Measurements from ENCODE around the gene SH3RF3.

SH3RF3 gene

GRCh38 chr2:109141727-109142283 is 12.8 kb downstream of the SH3RF3 start:
- Histone ChIP-seq H4K5ac (ENCODE audit: low read length) (no peak overlapping the region), H3K56ac (ENCODE audit: low read length) (no peak overlapping the region), H3K36me3 (ENCODE audit: control insufficient read depth, insufficient read depth, low read length) (no peaks in the 10 kb centered on the region), H3K79me1 (ENCODE audit: low read length) (no peaks in the 10 kb centered on the region), H2AK5ac (ENCODE audit: low read length) (no peak overlapping the region), H3K23ac (ENCODE audit: low read length) (no peak overlapping the region), H3K9ac (ENCODE audit: low read length) (no peak overlapping the region), H2BK5ac (ENCODE audit: low read length) (no peak overlapping the region), H3K4me1 (ENCODE audit: control insufficient read depth, low read depth, low read length) (no peaks in the 10 kb centered on the region), H3K79me2 (ENCODE audit: control insufficient read depth, insufficient read depth, low read length) (no peaks in the 10 kb centered on the region), H3K4me3 (ENCODE audit: low read length) (no peak overlapping the region), H3K27ac (ENCODE audit: low read depth, low read length) (no peak overlapping the region), H3K4me2 (ENCODE audit: low read length) (no peak overlapping the region), H2BK15ac (replicated peaks; ENCODE audit: low read depth) (no peak overlapping the region), H3K27me3 (ENCODE audit: insufficient read depth, low read length, poor library complexity) (no peaks in the 10 kb centered on the region), H3K18ac (ENCODE audit: low read length) (no peak overlapping the region), H2BK120ac (ENCODE audit: low read depth, low read length) (no peak overlapping the region), H4K8ac (ENCODE audit: low read depth, low read length) (no peak overlapping the region), H3K4ac (ENCODE audit: low read depth, low read length) (no peak overlapping the region)
- no peak for DNase-seq
- no CpG with 5 or more reads among the region's 8 CpGs for WGBS (ENCODE audit: extremely low coverage, insufficient coverage, low lambda C conversion rate)

- H2AK5ac ChIP-seq (ENCODE audit: low read length) = no peak overlapping the region
- H3K23ac ChIP-seq (ENCODE audit: low read length) = no peak overlapping the region
- DNase-seq = no peak
- H3K79me2 ChIP-seq (ENCODE audit: control insufficient read depth, insufficient read depth, low read length) = no peaks in the 10 kb centered on the region
- H4K5ac ChIP-seq (ENCODE audit: low read length) = no peak overlapping the region
- no peak overlapping the region for H3K4me2 ChIP-seq (ENCODE audit: low read length)
- H3K4me1 ChIP-seq (ENCODE audit: control insufficient read depth, low read depth, low read length) = no peaks in the 10 kb centered on the region
- no peaks in the 10 kb centered on the region for H3K36me3 ChIP-seq (ENCODE audit: control insufficient read depth, insufficient read depth, low read length)
- no peaks in the 10 kb centered on the region for H3K27me3 ChIP-seq (ENCODE audit: insufficient read depth, low read length, poor library complexity)
- no peak overlapping the region for H4K8ac ChIP-seq (ENCODE audit: low read depth, low read length)
- no peak overlapping the region for H3K9ac ChIP-seq (ENCODE audit: low read length)
- no peak overlapping the region for H3K4me3 ChIP-seq (ENCODE audit: low read length)
- H3K4ac ChIP-seq (ENCODE audit: low read depth, low read length) = no peak overlapping the region
- H2BK15ac ChIP-seq (replicated peaks; ENCODE audit: low read depth) = no peak overlapping the region
- H2BK5ac ChIP-seq (ENCODE audit: low read length) = no peak overlapping the region
- WGBS (ENCODE audit: extremely low coverage, insufficient coverage, low lambda C conversion rate) = no CpG with 5 or more reads among the region's 16 CpGs
- H3K27ac ChIP-seq (ENCODE audit: low read depth, low read length) = no peak overlapping the region
- no peak overlapping the region for H3K56ac ChIP-seq (ENCODE audit: low read length)
- H2BK120ac ChIP-seq (ENCODE audit: low read depth, low read length) = no peak overlapping the region
- H3K18ac ChIP-seq (ENCODE audit: low read length) = no peak overlapping the region
- H3K79me1 ChIP-seq (ENCODE audit: low read length) = no peaks in the 10 kb centered on the region
Measured at GRCh38 chr2:109142416-109143210, 13.6 kb downstream of the SH3RF3 start.

- Histone ChIP-seq H3K4me3 (ENCODE audit: low read length) (no peak overlapping the region), H3K79me1 (ENCODE audit: low read length) (no peaks in the 10 kb centered on the region), H3K4ac (ENCODE audit: low read depth, low read length) (no peak overlapping the region), H2BK120ac (ENCODE audit: low read depth, low read length) (no peak overlapping the region), H2AK5ac (ENCODE audit: low read length) (no peak overlapping the region), H3K9ac (ENCODE audit: low read length) (no peak overlapping the region), H4K8ac (ENCODE audit: low read depth, low read length) (no peak overlapping the region), H2BK5ac (ENCODE audit: low read length) (no peak overlapping the region), H3K27me3 (ENCODE audit: insufficient read depth, low read length, poor library complexity) (no peaks in the 10 kb centered on the region), H3K79me2 (ENCODE audit: control insufficient read depth, insufficient read depth, low read length) (no peaks in the 10 kb centered on the region), H2BK15ac (replicated peaks; ENCODE audit: low read depth) (no peak overlapping the region), H3K27ac (ENCODE audit: low read depth, low read length) (no peak overlapping the region), H3K56ac (ENCODE audit: low read length) (no peak overlapping the region), H3K18ac (ENCODE audit: low read length) (no peak overlapping the region), H3K23ac (ENCODE audit: low read length) (no peak overlapping the region), H3K4me1 (ENCODE audit: control insufficient read depth, low read depth, low read length) (no peaks in the 10 kb centered on the region), H4K5ac (ENCODE audit: low read length) (no peak overlapping the region), H3K4me2 (ENCODE audit: low read length) (no peak overlapping the region), H3K36me3 (ENCODE audit: control insufficient read depth, insufficient read depth, low read length) (no peaks in the 10 kb centered on the region)
- DNase-seq = no peak
- WGBS (ENCODE audit: extremely low coverage, insufficient coverage, low lambda C conversion rate) = no CpG with 5 or more reads among the region's 13 CpGs
Measured at GRCh38 chr2:109143214-109144187, 14.5 kb downstream of the SH3RF3 start.

- Histone ChIP-seq H3K4me2 (ENCODE audit: low read length) (no peak overlapping the region), H3K56ac (ENCODE audit: low read length) (no peak overlapping the region), H3K9ac (ENCODE audit: low read length) (no peak overlapping the region), H3K23ac (ENCODE audit: low read length) (no peak overlapping the region), H3K79me2 (ENCODE audit: control insufficient read depth, insufficient read depth, low read length) (no peaks in the 10 kb centered on the region), H4K8ac (ENCODE audit: low read depth, low read length) (no peak overlapping the region), H3K27ac (ENCODE audit: low read depth, low read length) (no peak overlapping the region), H3K79me1 (ENCODE audit: low read length) (no peaks in the 10 kb centered on the region), H2BK5ac (ENCODE audit: low read length) (no peak overlapping the region), H3K18ac (ENCODE audit: low read length) (no peak overlapping the region), H3K27me3 (ENCODE audit: insufficient read depth, low read length, poor library complexity) (no peaks in the 10 kb centered on the region), H4K5ac (ENCODE audit: low read length) (no peak overlapping the region), H3K4me3 (ENCODE audit: low read length) (no peak overlapping the region), H3K4me1 (ENCODE audit: control insufficient read depth, low read depth, low read length) (no peaks in the 10 kb centered on the region), H2BK120ac (ENCODE audit: low read depth, low read length) (no peak overlapping the region), H2AK5ac (ENCODE audit: low read length) (no peak overlapping the region), H2BK15ac (replicated peaks; ENCODE audit: low read depth) (no peak overlapping the region), H3K36me3 (ENCODE audit: control insufficient read depth, insufficient read depth, low read length) (no peaks in the 10 kb centered on the region), H3K4ac (ENCODE audit: low read depth, low read length) (no peak overlapping the region)
- no peak for DNase-seq
- no CpG with 5 or more reads among the region's 5 CpGs for WGBS (ENCODE audit: extremely low coverage, insufficient coverage, low lambda C conversion rate)
Measured at GRCh38 chr2:109144271-109144670, 15.3 kb downstream of the SH3RF3 start.

GRCh38 chr2:109144721-109145120 is 15.7 kb downstream of the SH3RF3 start:
- H3K4me3 ChIP-seq (ENCODE audit: low read length) = no peak overlapping the region
- H3K79me1 ChIP-seq (ENCODE audit: low read length) = no peaks in the 10 kb centered on the region

More at GRCh38 chr2:109144721-109145120, 15.7 kb downstream of the SH3RF3 start:
- WGBS (ENCODE audit: extremely low coverage, insufficient coverage, low lambda C conversion rate) = no CpG with 5 or more reads among the region's 15 CpGs
- Histone ChIP-seq H3K27ac (ENCODE audit: low read depth, low read length) (no peak overlapping the region), H3K4me1 (ENCODE audit: control insufficient read depth, low read depth, low read length) (no peaks in the 10 kb centered on the region), H4K8ac (ENCODE audit: low read depth, low read length) (no peak overlapping the region), H2AK5ac (ENCODE audit: low read length) (no peak overlapping the region), H3K9ac (ENCODE audit: low read length) (no peak overlapping the region), H2BK15ac (replicated peaks; ENCODE audit: low read depth) (no peak overlapping the region), H3K18ac (ENCODE audit: low read length) (no peak overlapping the region), H3K23ac (ENCODE audit: low read length) (no peak overlapping the region), H3K56ac (ENCODE audit: low read length) (no peak overlapping the region), H3K27me3 (ENCODE audit: insufficient read depth, low read length, poor library complexity) (no peaks in the 10 kb centered on the region), H3K4me2 (ENCODE audit: low read length) (no peak overlapping the region), H3K79me2 (ENCODE audit: control insufficient read depth, insufficient read depth, low read length) (no peaks in the 10 kb centered on the region), H3K36me3 (ENCODE audit: control insufficient read depth, insufficient read depth, low read length) (no peaks in the 10 kb centered on the region), H2BK5ac (ENCODE audit: low read length) (no peak overlapping the region), H3K4ac (ENCODE audit: low read depth, low read length) (no peak overlapping the region), H4K5ac (ENCODE audit: low read length) (no peak overlapping the region), H2BK120ac (ENCODE audit: low read depth, low read length) (no peak overlapping the region)
- DNase-seq = no peak

Measured in mesendoderm (in vitro differentiated cells).